Measurements from ENCODE around the gene ITPR2. TPM values are rescaled to one million over a fixed set of nuclear protein-coding genes. Genes with fewer than 3 reads are reported as not detected.

Gene ITPR2
- polyA plus RNA-seq, 12 donors = 2.6 to 10.1 (median 4.6) TPM; not detected in 1

DNA sequence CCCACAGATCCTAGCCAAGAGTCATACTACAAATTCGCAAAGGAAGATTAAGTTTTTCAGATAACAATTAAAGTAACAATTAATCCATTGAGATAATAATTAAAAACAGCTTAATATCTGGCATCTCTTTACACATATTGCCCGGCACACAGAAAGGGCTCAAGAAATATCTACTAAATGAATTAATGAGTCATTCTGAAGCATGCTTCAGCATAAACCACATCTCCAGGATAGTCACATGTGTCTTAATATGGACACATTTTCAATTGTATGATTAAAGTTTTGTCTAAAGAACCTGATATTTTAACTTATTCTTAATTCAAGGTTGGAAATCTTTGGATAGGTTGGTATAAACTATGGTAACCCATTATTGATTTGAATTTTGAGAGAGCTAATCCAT is 9.6 kb downstream of the ITPR2 start:
- no peak for DNase-seq

DNA sequence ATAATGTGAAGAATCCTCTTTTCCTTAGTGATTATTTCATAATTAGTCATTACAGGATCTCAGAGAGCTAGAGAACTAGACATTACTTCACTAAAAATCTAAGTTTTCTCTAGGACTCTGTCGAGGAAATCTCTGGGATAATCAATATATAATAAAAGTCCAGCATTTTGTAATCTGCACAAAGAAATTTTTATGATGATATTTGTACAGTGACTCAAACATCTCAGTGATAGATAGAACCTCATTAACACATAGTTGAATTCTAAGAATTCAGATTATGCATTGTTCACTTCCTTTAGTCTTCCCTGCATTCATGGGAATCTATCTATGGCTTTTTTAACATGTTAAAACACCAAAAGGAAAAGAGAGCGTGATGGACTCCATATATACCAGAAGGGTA is 11.0 kb downstream of the ITPR2 start:
- no peak for DNase-seq

DNA sequence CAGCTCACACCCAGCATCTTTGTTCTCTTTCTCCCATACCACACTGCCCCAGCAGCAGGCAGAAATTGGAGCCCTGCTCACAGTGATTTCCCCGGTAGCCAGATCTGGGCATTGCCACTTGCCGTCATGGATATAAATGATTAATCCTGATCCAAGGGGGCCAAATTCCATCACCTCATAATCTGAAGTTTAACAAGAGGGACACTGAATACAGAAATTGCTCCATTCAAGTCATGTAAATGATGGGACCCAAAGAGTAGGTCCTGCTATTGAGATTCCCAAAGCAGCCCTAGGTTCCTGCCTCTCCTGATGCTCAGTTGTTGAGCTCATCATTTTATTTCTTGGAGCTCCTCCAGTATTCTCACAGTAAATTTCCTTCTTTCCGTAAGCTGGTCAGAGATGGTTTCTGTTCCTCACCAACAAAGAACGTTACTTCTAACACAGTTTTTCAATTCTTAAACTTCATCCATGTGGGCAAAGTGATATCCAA is 11.7 kb downstream of the ITPR2 start:
- DNase-seq = no peak

DNA sequence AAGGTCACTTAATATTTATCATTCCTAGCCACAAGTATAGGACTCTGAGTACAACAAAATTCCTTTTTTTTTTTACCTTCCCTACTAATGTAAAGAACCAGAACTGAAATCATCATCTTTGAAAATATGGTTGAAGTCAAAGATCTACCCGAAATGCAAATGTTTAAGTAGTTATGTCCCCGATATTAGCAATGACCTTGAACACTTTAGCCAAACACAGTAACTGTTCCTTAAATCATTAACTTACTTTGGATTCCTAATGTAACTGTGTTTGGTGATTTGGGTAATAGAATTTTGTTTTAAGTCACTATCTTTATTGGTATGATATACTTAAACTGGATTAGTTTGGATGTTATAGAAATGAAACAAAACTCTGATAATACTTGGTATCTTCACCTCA is 14.4 kb downstream of the ITPR2 start:
- DNase-seq = no peak

- DNase-seq = no peak
These were observed 14.8 kb downstream of the ITPR2 start for GRCh38 chr12:26818201-26818600.

GRCh38 chr12:26817183-26817591 is 15.8 kb downstream of the ITPR2 start:
- no peak for DNase-seq

GRCh38 chr12:26813812-26814211 is 19.2 kb downstream of the ITPR2 start:
- no peak for DNase-seq

GRCh38 chr12:26810330-26810729 is 22.7 kb downstream of the ITPR2 start:
- DNase-seq = peak; percentile 57

DNA sequence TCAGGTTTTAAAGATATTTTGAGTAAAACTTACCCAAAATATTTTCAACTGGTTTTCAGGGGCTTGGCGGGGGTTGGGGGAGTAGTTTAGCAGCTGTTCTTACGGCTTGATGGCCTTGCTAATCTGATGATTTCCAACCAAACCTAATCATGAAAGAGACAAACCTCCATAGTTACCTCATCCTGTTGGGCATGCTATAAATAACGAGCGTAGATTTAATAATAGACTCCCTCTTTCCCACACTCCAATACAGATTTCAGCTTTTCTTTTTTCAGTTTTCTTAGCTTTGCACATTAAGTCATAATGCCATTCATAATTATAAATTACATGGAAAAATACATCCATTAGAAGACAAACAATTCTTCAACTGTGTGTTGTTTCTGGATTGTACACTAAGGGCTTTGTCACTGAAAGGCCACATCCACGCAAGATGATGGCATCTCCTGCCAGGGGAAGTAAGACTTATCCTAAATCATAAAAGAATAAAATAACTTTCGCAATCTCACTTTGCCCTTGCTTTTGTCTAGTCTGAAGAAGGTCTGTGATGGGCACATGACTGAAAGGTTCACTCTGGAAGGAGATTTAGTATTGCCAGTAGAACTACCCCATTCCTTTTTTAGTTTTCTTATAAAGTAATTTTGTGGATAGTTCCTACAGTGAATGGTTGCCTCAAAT is 23.2 kb downstream of the ITPR2 start:
- DNase-seq = no peak

GRCh38 chr12:26808766-26809476 is 24.1 kb downstream of the ITPR2 start:
- no peak for DNase-seq

DNA sequence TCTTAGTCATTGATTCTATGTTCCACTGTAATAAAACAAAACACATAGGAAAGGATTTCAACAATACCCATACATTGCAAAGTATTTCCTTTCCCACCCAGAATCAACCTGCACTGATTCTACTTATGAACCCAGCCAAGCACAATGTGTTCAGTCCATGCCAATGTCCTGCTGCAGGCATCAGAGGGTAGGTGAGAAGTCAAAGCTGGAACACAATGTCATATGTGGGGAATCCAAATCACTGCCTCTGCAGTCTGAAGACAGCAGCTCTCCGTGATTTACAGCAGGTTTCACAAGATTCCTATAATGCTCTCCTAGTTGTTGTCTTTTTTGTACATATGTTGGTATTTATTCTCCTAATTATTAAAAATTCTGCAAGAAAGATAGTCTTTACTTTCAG is 25.7 kb downstream of the ITPR2 start:
- DNase-seq = no peak

DNA sequence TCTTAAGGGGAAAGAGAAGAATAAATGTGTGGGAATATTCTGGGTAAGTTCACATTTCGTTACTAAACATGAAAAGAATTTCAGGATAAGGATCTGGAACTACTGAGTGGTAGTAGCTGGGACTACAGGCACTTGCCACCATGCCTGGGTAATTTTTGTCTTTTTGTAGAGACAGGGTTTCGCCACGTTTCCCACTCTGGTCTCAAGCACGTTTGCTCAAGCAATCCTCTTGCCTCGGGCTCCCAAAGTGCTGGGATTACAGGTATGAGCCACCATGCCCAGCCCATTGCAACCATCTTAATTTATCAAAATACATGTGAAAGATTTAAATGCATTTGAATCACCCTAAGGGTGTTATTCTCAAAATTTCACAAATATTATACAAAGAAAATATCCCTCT is 26.4 kb downstream of the ITPR2 start:
- DNase-seq = no peak

GRCh38 chr12:26805401-26805971 is 27.5 kb downstream of the ITPR2 start:
- DNase-seq = no peak

- DNase-seq = no peak
These were observed 29.4 kb downstream of the ITPR2 start for GRCh38 chr12:26803552-26803951.

DNA sequence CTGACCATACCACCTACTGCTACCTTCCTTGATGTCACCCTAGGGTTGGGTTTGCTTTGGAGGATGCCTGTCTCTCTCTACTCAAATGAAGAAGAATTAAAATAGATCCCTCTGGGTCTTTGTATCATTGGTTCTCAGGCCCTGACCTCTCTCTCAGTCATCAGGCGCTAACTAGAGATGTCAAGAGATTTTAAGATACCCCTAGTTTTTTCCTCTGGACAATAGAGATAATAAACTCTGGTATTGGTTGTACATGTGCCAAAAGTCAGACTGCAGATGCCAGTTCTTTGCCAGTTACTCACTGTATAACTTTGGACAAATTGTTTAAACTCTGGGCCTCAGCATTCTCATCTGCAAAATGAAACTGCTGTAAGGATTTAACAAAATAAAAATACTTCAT is 31.5 kb downstream of the ITPR2 start:
- DNase-seq = no peak

GRCh38 chr12:26800858-26801257 is 32.1 kb downstream of the ITPR2 start:
- no peak for DNase-seq

- DNase-seq = no peak
These were observed 32.6 kb downstream of the ITPR2 start for GRCh38 chr12:26800347-26800746.

DNA sequence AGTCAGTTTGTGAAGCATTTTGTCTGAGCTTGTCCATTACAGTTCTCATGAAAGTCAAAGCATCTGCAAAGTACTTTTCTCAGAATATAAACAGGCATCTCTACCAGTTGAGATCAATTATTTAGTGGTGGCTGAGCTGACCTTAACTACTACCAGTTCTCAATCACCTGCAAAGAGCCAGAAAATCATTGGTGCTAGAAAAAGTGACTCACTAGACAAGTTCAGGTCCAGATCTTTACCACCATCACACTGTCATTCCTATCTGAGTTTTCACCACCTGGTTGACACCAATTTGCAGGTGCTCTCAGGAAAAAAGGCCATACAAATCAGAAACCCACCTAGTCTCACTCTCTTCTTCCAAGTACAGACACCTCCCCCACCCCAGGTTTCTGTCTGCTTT is 33.3 kb downstream of the ITPR2 start:
- DNase-seq = no peak

DNA sequence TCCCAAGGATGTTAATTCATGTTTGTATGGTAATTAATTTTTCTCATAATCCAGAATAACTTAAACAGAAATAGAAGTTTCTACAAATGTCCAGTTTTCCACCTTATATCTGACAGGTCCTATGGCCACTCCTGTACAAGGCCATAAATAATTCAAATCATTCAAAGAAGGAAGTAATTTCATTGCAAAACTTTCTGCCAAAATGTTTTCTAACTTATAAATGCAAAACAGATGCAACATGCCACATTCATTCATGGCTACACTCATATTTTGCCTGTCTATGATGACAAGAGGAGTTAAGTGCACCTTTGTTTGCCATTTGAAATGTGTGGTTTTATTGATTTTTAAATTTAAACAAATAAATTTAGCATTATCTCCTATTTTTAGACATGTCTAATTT is 34.4 kb downstream of the ITPR2 start:
- DNase-seq = no peak

- DNase-seq = no peak
These were observed 35.0 kb downstream of the ITPR2 start for GRCh38 chr12:26798023-26798422.

DNA sequence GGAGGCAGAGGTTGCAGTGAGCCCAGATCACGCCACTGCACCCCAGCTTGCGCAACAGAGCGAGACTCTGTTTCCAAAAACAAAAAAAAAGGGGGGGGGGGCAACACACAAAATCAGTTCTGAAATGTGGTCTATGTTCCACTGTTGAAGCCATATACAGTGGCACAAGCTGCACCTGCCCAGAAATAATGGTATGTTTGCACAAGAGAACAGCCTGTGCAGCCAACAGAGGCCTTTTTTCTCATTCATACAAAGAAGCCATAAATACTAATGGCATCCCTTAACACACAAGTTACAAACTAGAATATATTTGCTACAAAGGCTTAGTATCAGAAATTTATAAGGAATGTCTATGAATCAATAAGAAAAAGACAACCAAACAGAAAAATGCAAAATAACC is 37.1 kb downstream of the ITPR2 start:
- no peak for DNase-seq

DNA sequence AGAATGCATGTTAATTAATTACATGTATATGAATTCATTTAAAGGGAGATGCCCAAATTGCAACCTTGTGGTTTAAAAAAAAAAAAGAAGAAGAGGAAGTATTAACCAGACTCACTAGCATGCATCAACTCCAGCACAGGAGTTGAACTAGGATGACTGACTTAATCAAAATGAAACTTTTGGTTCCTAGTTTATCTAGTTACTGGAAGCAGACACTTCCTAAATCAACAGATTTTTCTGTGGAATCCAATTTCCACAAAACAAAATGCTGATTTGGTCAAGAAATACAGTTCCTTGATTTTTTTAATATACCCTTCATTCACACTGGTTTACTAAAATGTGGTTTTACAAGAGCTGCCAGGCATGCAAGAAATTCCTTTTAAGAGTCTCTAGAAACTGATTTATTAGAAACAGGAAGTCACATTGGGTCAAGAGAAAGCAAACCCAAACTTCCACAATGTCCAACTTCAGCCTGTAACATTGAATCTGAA is 41.6 kb downstream of the ITPR2 start:
- DNase-seq = no peak

- no peak for DNase-seq
These were observed 42.4 kb downstream of the ITPR2 start for GRCh38 chr12:26790645-26790994.
